ENCODE measurements around the gene PRDM16.

DNA sequence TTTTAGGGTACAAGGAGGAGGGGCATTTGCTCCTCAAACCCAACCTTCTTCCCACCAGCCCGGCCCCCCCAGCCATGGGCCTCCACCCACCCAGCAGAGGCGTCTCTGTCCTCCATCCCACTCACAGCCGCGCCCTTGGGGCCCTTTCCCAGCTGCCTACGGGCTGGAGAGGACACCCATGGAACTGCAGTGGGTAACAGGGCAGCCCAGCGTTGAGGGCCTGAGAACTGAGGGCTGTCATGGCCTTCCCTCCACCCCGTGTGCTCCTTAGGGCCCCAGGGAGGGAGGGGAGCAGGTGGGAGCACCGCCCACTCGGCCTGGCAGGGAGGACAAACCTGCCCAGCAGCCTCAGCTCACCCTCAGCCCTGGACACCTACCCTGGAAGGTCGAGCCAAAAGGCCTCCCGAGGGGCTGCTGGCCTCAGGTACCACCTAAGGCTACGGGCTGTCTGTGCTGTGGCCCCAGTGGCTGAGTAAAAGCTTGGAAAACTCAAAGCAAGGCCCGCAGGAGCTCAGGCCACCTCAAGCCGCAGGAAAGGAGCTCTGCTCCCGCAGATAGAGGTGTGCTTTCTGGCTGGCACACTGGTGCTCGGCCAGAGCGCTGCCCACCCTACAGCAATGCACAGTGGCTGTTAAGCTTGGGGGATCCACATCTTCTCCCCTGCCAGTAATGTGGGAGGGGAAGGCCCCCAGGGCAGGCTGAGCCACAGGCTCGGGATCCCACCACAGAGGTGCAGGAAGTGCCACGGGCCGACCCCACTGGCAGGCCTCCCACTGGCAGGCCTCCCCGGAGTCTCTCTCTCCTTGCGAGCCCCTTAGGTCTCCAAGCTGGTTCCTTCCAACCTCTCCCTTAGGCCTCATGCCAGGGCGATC lies 383.2 kb downstream of the PRDM16 start:
- TF ChIP-seq JUN (IDR thresholded peaks at IDR 0.05; ENCODE audit: low read depth, low read length): no peak
- TF ChIP-seq, protein P1, sequence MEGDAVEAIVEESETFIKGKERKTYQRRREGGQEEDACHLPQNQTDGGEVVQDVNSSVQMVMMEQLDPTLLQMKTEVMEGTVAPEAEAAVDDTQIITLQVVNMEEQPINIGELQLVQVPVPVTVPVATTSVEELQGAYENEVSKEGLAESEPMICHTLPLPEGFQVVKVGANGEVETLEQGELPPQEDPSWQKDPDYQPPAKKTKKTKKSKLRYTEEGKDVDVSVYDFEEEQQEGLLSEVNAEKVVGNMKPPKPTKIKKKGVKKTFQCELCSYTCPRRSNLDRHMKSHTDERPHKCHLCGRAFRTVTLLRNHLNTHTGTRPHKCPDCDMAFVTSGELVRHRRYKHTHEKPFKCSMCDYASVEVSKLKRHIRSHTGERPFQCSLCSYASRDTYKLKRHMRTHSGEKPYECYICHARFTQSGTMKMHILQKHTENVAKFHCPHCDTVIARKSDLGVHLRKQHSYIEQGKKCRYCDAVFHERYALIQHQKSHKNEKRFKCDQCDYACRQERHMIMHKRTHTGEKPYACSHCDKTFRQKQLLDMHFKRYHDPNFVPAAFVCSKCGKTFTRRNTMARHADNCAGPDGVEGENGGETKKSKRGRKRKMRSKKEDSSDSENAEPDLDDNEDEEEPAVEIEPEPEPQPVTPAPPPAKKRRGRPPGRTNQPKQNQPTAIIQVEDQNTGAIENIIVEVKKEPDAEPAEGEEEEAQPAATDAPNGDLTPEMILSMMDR (IDR thresholded peaks at IDR 0.05; ENCODE audit: control extremely low read depth in 1 of 3, insufficient read depth in 1 of 3, low read depth in 1 of 3, low read length in 3 of 3): no peak
- no peak for TF ChIP-seq SUZ12 (IDR thresholded peaks at IDR 0.05; ENCODE audit: low read length)
- TF ChIP-seq POLR2A (IDR thresholded peaks at IDR 0.05; ENCODE audit: control extremely low read depth in 1 of 2, low read depth in 2 of 2, low read length in 2 of 2): no peak
- no peak for TF ChIP-seq SIN3A (conservative IDR thresholded peaks at IDR 0.05 in 1 of 2, IDR thresholded peaks at IDR 0.05 in 1 of 2; ENCODE audit: low read depth in 1 of 2, low read length in 2 of 2)
- no peak for TF ChIP-seq RBBP5 (IDR thresholded peaks at IDR 0.05; ENCODE audit: borderline replicate concordance, low read depth, low read length)
- TF ChIP-seq, protein P2, sequence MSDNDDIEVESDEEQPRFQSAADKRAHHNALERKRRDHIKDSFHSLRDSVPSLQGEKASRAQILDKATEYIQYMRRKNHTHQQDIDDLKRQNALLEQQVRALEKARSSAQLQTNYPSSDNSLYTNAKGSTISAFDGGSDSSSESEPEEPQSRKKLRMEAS (IDR thresholded peaks at IDR 0.05): no peak
- no peak for TF ChIP-seq POLR2AphosphoS5 (IDR thresholded peaks at IDR 0.05; ENCODE audit: low read depth, low read length)
- no peak for TF ChIP-seq TEAD4 (IDR thresholded peaks at IDR 0.05; ENCODE audit: low read depth, low read length)
- no peak for TF ChIP-seq EZH2 (IDR thresholded peaks at IDR 0.05; ENCODE audit: low read depth, low read length, severe bottlenecking)

Data from H1 (cell line).